K562 (cell line): ENCODE data around the gene GDF7. TPM values are rescaled to one million over a fixed set of nuclear protein-coding genes. Genes with fewer than 3 reads are reported as not detected.

Source experiments
- ATAC-seq: fragments of 200-7000 bp; cut with Tn5 transposase; 3 replicates; pipeline ENCODE4 v1.9.1; 2020; ENCODE audit warnings: moderate library complexity
- BruUV-seq: library from RNA; stranded (reverse); fragments of 400-500 nt; replicated peaks from 2 replicates; lab custom pipeline; 2021; lab: Mats Ljungman, UMichigan
- CTCF ChIA-PET: fragments of 300-600 bp; formaldehyde crosslinking; extraction: SDS; loops from one replicate; lab custom pipeline; 2021; ENCODE audit warnings: low intra/inter-chr PET ratio; lab: Yijun Ruan, JAX
- POLR2A ChIA-PET: fragments of 300-600, 350-650 bp; sonication (Branson Sonifier 250); formaldehyde crosslinking; extraction: SDS; loops from one replicate; lab custom pipeline; 2021; ENCODE audit warnings: antibody characterized with exemption, inconsistent platforms; lab: Yijun Ruan, JAX
- DNase-seq, 4 experiments: peaks; one replicate each; pipeline versions ENCODE4 v3.0.0 to v3.0.0-alpha.2; 2011 to 2018; ENCODE audit warnings: low spot score in 3 of 4, mixed read lengths in 3 of 4; ENCODE audit errors: extremely low read depth in 1 of 4
- FAIRE-seq: peaks from 2 replicates; lab custom pipeline; 2011; peaks lifted over from hg19 to GRCh38; lab: Jason Lieb, UNC
- H2AFZ ChIP-seq: 2 replicates; pipeline ENCODE4 v1.6.0; 2011; ENCODE audit warnings: low read depth, low read length, control low read depth, inconsistent platforms
- H3K27ac ChIP-seq: fragments of 200-600 bp; 3 replicates; pipeline ENCODE4 v1.8.0; 2011; ENCODE audit warnings: low read depth, mild to moderate bottlenecking, control low read depth, inconsistent platforms, low read length, moderate library complexity, mixed read lengths; ENCODE audit errors: extremely low read depth
- H3K27me3 ChIP-seq, 2 experiments: fragments of 300-600 bp in 1 of 2; 2 replicates in 1 of 2; 3 replicates in 1 of 2; pipeline versions ENCODE4 v1.6.0 to v1.8.0; 2011; ENCODE audit warnings: inconsistent platforms in 2 of 2, low read length in 2 of 2, mild to moderate bottlenecking in 1 of 2, mixed read lengths in 1 of 2, moderate library complexity in 1 of 2; ENCODE audit not compliant: control insufficient read depth in 2 of 2, insufficient read depth in 2 of 2
- H3K36me3 ChIP-seq: fragments of 300-600 bp; 3 replicates; pipeline ENCODE4 v1.8.0; 2011; ENCODE audit warnings: mild to moderate bottlenecking, low read length, inconsistent platforms; ENCODE audit not compliant: control insufficient read depth, insufficient read depth
- H3K4me1 ChIP-seq, 2 experiments: fragments of 200-600 bp in 1 of 2; replicated peaks in 1 of 2; 2 replicates in 1 of 2; 3 replicates in 1 of 2; pipeline versions ENCODE4 v1.5.1 to v1.8.0; 2011; ENCODE audit warnings: inconsistent platforms in 2 of 2, low read length in 2 of 2, mild to moderate bottlenecking in 1 of 2, mixed read lengths in 1 of 2, moderate library complexity in 1 of 2; ENCODE audit not compliant: control insufficient read depth in 2 of 2, insufficient read depth in 2 of 2
- H3K4me2 ChIP-seq: 2 replicates; pipeline ENCODE4 v1.6.1; 2011; ENCODE audit warnings: low read length, control low read depth, inconsistent platforms, mixed read lengths; ENCODE audit not compliant: insufficient read depth
- H3K4me3 ChIP-seq: fragments of 200-600 bp; sonication (generic), shearing (Covaris generic); 2 replicates; pipeline ENCODE4 v1.5.1; 2016; ENCODE audit warnings: control low read depth, inconsistent platforms
- H3K79me2 ChIP-seq: fragments of 200-600 bp; 3 replicates; pipeline ENCODE4 v1.8.0; 2011; ENCODE audit warnings: low read length, inconsistent platforms; ENCODE audit not compliant: control insufficient read depth, insufficient read depth
- H3K9ac ChIP-seq, 2 experiments: 2 replicates each; pipeline versions ENCODE4 v1.6.0 to v1.6.1; 2011; ENCODE audit warnings: low read depth in 2 of 2, low read length in 2 of 2, control low read depth in 1 of 2, inconsistent platforms in 1 of 2, mild to moderate bottlenecking in 1 of 2, mixed read lengths in 1 of 2; ENCODE audit not compliant: insufficient read depth in 1 of 2
- H3K9me1 ChIP-seq: one replicate; pipeline ENCODE4 v1.6.0; 2011; ENCODE audit warnings: inconsistent platforms, mild to moderate bottlenecking, low read length, moderate library complexity; ENCODE audit not compliant: control insufficient read depth, insufficient read depth
- H3K9me3 ChIP-seq: replicated peaks from 2 replicates; pipeline ENCODE4 v1.5.1; 2011; ENCODE audit warnings: low read depth, low read length, inconsistent platforms; ENCODE audit not compliant: control insufficient read depth, insufficient read depth
- H4K20me1 ChIP-seq: replicated peaks from 2 replicates; pipeline ENCODE4 v1.6.1; 2011; ENCODE audit warnings: low read length, inconsistent platforms, mixed read lengths; ENCODE audit not compliant: control insufficient read depth, insufficient read depth
- CTCF ChIP-seq, 3 experiments: IDR thresholded peaks in 2 of 3; conservative IDR thresholded peaks in 1 of 3; 2 replicates each; pipeline ENCODE4 v1.5.1; 2011 to 2012; ENCODE audit warnings: low read length in 3 of 3, mild to moderate bottlenecking in 3 of 3, control low read depth in 2 of 3, improper control_type of control experiment in 1 of 3, inconsistent platforms in 1 of 3, low read depth in 1 of 3, mixed read lengths in 1 of 3, moderate library complexity in 1 of 3; ENCODE audit not compliant: insufficient read depth in 2 of 3
- HDAC1 ChIP-seq, 2 experiments: fragments of 450-650 bp; IDR thresholded peaks; 2 replicates each; pipeline ENCODE4 v1.6.1; 2016 to 2017; ENCODE audit warnings: inconsistent platforms in 1 of 2, mild to moderate bottlenecking in 1 of 2, moderate library complexity in 1 of 2
- HDGF ChIP-seq: fragments of 450-650 bp; IDR thresholded peaks from 2 replicates; pipeline ENCODE4 v1.6.1; 2016
- MTF1 ChIP-seq: fragments of 250-450 bp; sonication (Bioruptor Pico); IDR thresholded peaks from 2 replicates; pipeline ENCODE4 v1.9.0; 2021; ENCODE audit warnings: moderate library complexity, mild to moderate bottlenecking, inconsistent platforms, borderline replicate concordance
- NR2F6 ChIP-seq: fragments of 450-650 bp; formaldehyde crosslinking; IDR thresholded peaks from 2 replicates; pipeline ENCODE4 v1.4.0; 2020; ENCODE audit warnings: mild to moderate bottlenecking
- PHF8 ChIP-seq: fragments of 200-600 bp; sonication (generic); IDR thresholded peaks from 2 replicates; pipeline ENCODE4 v1.6.1; 2012; ENCODE audit warnings: mixed run types, mild to moderate bottlenecking, inconsistent platforms, low read length, moderate library complexity, borderline replicate concordance
- RBM25 ChIP-seq: fragments of 200-400 bp; formaldehyde crosslinking; IDR thresholded peaks from 2 replicates; pipeline ENCODE4 v1.6.1; 2018; ENCODE audit warnings: low read length, low read depth, moderate library complexity; ENCODE audit not compliant: severe bottlenecking
- ZFX ChIP-seq: sonication (generic); formaldehyde crosslinking; IDR thresholded peaks from 2 replicates; pipeline ENCODE4 v1.8.0; 2022; ENCODE audit warnings: mild to moderate bottlenecking, missing genetic modification reagents, moderate library complexity
- WGBS: fragments of 100-300 bp; shearing (Covaris generic); methylation state at CpG from one replicate; pipeline ENCODE4 v1.1.6; 2016; ENCODE audit warnings: low coverage, mixed read lengths; ENCODE audit not compliant: insufficient coverage; ENCODE audit errors: missing lambda C conversion rate; 5-methylcytosine and 5-hydroxymethylcytosine counted together
- in situ Hi-C: fragments of 300-500 bp; cut with MboI; formaldehyde crosslinking; loops from 4 replicates; pipeline ENCODE4 v1.15.0; 2018; ENCODE audit warnings: inconsistent platforms, mixed read lengths
- intact Hi-C: fragments of 100-400 bp; cut with micrococcal nuclease; formaldehyde crosslinking; loops from 2 replicates; pipeline ENCODE4 v1.14.2; 2022
- polyA plus RNA-seq, 8 experiments: library from polyadenylated mRNA; depleted of rRNA in 4 of 8; stranded (reverse) in 5 of 8; unstranded in 3 of 8; fragments of >200 nt; fragmentation: Nextera tagmentation in 2 of 8; fragmentation: Illumina TruSeq in 1 of 8; extraction: Ambion mirVana in 2 of 8; extraction: Trizol in 1 of 8; gene quantifications; 2 replicates each; pipeline versions ENCODE4 v1.2.1 to v1.2.3, GENCODE V29; 2011 to 2014; ENCODE audit warnings: inconsistent platforms in 1 of 8, missing spikeins in 1 of 8
- total RNA-seq, 7 experiments: library from RNA; depleted of rRNA in 6 of 7; stranded (reverse); fragments of >200 nt in 6 of 7; fragmentation: Illumina TruSeq in 2 of 7; extraction: Trizol in 2 of 7; gene quantifications; 2 replicates each; pipeline versions ENCODE4 v1.2.1 to v1.2.3, GENCODE V29; 2011 to 2021; ENCODE audit warnings: low replicate concordance in 1 of 7

Gene GDF7
- total and polyA plus RNA-seq, 9 of the 15 experiments (the other 6 are each of a cell fraction or from before 2014, with no cell fraction given) = 0.01 TPM; not detected in 7

DNA sequence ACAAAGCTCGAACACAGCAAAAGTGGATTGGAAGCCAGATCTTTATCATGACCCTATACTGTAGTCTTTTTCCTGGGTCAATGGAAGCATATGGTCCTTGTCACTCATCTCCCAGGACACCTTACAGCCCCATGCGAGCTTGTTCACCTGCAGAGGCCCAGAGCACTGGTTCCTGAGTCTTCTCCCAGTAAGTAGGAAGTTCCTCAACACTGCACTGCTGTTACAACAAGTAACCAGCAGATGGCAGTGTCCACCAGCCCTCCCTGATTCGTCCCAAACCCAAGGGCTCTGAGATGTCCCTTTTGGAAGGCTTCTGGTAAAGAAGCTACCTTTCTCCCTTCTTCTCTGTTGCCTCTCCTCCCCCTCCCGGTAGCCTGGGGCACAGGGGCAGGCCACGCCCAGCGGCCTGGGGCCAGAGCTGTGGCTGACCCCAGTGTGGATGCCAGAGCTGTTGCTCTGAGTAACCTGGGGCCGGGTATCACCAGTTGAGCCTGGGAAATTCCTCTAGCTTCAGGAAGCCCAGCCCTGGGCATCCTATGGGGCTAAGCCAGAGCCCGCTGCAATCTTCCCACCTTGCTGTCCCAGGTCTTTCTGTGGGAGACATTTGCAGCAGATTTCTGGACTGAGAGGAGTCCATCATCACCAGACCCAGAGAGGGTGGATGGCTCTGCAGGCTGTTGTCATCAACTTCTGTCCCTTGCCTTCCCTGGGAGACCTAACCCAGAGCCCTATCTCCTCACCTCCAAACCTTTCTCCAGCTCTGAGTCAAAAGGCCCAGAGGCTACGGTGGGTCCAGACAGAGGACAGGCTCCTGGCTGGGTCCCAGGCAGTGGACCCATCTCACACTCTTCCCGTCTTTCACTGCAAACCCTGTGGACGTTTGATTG is 5.3 kb upstream of the GDF7 start (continued):
- peak; percentile 90 to 96 (median 93) for TF ChIP-seq CTCF (IDR thresholded peaks at IDR 0.05 in 2 of 3, conservative IDR thresholded peaks at IDR 0.05 in 1 of 3; ENCODE audit: insufficient read depth in 2 of 3, low read depth in 1 of 3, low read length in 3 of 3)

- DNase-seq (no peak), FAIRE-seq (no peak), ATAC-seq (no peak)
- no peak overlapping the region for H3K4me2 ChIP-seq
- peaks cover 4% of the 10 kb centered on the region; the same call in 1 of the 2 replicates for H4K20me1 ChIP-seq
- H3K9me3 ChIP-seq = no peaks in the 10 kb centered on the region
- intact Hi-C loops (loop anchor here (5.0 to 10.0 kb wide), 4 partner anchors 122 to 652 kb away; no protein-coding TSS in a partner anchor), in situ Hi-C loops (loop anchor here (25.0 kb wide), 1 partner anchor 600 kb away; no protein-coding TSS in a partner anchor)
- H3K79me2 ChIP-seq = no peaks in the 10 kb centered on the region
- no peaks in the 10 kb centered on the region for H3K36me3 ChIP-seq
- H2AFZ ChIP-seq = no peak overlapping the region
- H3K4me1 ChIP-seq = peaks cover 0 to 15% of the 10 kb centered on the region in 2 experiments; a peak in 2 of 5 replicates
- H3K4me3 ChIP-seq = no peak overlapping the region
- WGBS = 3% methylated on average over 5 of the region's 5 CpGs
- ChIA-PET POLR2A (interaction anchor here (0.6 to 1.0 kb wide), 2 partner anchors 38 to 216 kb away, joined by 4 read pairs; partner anchors contain the start of gene RHOB), CTCF (interaction anchor here (1.4 to 2.1 kb wide), 2 partner anchors 301 to 380 kb away, joined by 3 to 17 read pairs; no protein-coding TSS in a partner anchor)
- H3K27ac ChIP-seq = no peak overlapping the region
- no peak overlapping the region for H3K9ac ChIP-seq
- BruUV-seq = no TSS peak
- H3K27me3 ChIP-seq = peaks cover 26 to 55% of the 10 kb centered on the region in 2 experiments
- H3K9me1 ChIP-seq = no peaks in the 10 kb centered on the region
- no peak for TF ChIP-seq HDGF
- TF ChIP-seq HDAC1 (IDR thresholded peaks at IDR 0.05) = no peak
- no peak for TF ChIP-seq ZFX
- no peak for TF ChIP-seq NR2F6 (CRISPR knock-in tag)
- TF ChIP-seq MTF1 (CRISPR knock-in tag) = no peak
- TF ChIP-seq PHF8 = no peak
- no peak for TF ChIP-seq RBM25
These were observed 4.5 kb upstream of the GDF7 start for GRCh38 chr2:20662308-20662937.
